GM13976 (cell line): ENCODE data around the gene ERC1.

Experiments
- DNase-seq: peaks from one replicate; pipeline ENCODE4 v3.0.0; 2012; ENCODE audit warnings: low spot score
- in situ Hi-C: fragments of 300-500 bp; cut with MboI; formaldehyde crosslinking; loops from one replicate; pipeline ENCODE4 v1.12.0; 2022; ENCODE audit warnings: low sequenced_read_pairs, mixed read lengths, inconsistent platforms; ENCODE audit not compliant: unreplicated experiment
- TF ChIP-seq, protein P1 (sequence below): IDR thresholded peaks from 2 replicates; pipeline ENCODE4 v1.5.1; 2012; ENCODE audit warnings: borderline replicate concordance, mild to moderate bottlenecking; ENCODE audit not compliant: insufficient read depth; ENCODE audit errors: extremely low read depth, missing control alignments, control extremely low read depth

Gene ERC1

GRCh38 chr12:1504895-1505311 is 513.9 kb downstream of the ERC1 start:
- no peak for DNase-seq
- in situ Hi-C loops, result no loop called here

DNA sequence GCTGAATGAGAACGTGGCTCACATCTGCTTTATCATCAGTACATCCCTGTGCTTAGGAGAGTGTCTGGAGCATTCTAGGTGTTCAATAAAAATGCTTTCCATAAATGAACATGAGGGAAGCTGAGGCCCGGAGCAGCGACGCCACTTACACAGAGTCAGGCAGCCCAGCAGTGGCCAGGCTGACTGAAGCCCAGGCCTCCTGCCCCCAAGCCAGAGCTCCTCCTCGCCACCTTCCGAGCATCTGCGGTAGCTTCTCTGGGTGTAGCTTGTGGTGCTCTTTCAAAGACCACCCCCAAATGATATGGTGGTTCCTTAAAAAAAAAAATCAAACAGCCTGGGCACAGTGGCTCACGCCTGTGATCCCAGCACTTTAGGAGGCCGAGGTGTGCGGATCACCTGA is 514.6 kb downstream of the ERC1 start:
- TF ChIP-seq, protein P1, sequence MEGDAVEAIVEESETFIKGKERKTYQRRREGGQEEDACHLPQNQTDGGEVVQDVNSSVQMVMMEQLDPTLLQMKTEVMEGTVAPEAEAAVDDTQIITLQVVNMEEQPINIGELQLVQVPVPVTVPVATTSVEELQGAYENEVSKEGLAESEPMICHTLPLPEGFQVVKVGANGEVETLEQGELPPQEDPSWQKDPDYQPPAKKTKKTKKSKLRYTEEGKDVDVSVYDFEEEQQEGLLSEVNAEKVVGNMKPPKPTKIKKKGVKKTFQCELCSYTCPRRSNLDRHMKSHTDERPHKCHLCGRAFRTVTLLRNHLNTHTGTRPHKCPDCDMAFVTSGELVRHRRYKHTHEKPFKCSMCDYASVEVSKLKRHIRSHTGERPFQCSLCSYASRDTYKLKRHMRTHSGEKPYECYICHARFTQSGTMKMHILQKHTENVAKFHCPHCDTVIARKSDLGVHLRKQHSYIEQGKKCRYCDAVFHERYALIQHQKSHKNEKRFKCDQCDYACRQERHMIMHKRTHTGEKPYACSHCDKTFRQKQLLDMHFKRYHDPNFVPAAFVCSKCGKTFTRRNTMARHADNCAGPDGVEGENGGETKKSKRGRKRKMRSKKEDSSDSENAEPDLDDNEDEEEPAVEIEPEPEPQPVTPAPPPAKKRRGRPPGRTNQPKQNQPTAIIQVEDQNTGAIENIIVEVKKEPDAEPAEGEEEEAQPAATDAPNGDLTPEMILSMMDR, result no peak
- in situ Hi-C loops, result no loop called here
- DNase-seq, result no peak

More at GRCh38 chr12:1504895-1505311, 513.9 kb downstream of the ERC1 start:
- TF ChIP-seq, protein P1, result no peak

- no peak for DNase-seq
Observed at GRCh38 chr12:1507308-1507707, 516.3 kb downstream of the ERC1 start.

DNA sequence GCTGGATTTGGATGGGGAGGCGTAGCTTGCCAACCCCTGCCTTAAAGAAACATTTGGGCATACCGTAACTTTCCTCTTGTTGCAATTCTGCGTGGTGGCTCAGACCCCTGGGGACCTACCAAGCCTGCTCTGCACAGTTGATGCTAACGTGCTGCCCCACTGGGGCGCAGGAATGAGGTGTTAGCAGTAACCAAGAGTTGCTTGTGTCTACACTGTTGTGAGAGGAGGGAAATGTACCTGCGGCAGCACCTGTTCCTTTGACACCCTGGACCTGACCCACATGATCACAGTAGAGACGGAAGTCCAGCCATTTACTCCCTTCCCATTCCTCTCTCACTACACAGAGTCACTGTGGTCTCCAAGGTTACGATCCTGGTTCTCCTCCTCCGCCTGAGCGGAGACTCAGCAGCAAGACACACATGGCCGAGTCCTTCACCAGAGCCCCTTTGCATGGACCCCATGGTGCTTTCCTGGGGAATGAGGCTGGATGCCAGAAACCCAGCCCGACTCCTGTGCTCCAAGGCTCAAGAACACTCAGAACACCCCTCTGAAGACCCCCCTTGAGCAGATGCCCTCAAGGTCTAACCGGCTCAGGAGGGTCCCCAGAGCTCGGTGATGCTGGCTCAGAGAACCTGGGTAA is 518.5 kb downstream of the ERC1 start:
- no peak for DNase-seq
- TF ChIP-seq, protein P1, result no peak
- in situ Hi-C loops, result no loop called here

More at GRCh38 chr12:1507308-1507707, 516.3 kb downstream of the ERC1 start:
- in situ Hi-C loops, result no loop called here
- TF ChIP-seq, protein P1, result no peak

GRCh38 chr12:1510056-1510812 is 519.2 kb downstream of the ERC1 start:
- in situ Hi-C loops, result no loop called here
- DNase-seq, result no peak
- TF ChIP-seq, protein P1, result no peak

DNA sequence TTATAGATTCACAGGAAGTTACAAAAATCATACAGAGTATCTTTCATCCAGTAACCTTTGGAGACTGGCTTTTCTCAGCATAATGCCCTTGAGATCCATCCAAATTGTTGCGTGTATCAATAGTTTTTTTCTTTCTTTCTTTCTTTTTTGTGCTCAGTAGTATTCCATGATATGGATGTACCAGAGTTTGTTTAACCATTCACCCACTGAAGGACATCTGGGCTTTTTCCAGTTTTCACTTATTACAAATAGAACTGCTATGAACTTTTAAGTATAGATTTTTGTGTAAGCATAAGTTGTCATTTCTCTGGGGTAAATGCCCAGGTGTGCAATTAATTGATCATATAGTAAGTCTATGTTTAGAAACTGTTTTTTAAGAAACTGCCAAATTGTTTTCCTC is 524.0 kb downstream of the ERC1 start:
- DNase-seq, result no peak
- in situ Hi-C loops, result no loop called here
- TF ChIP-seq, protein P1, result no peak

DNA sequence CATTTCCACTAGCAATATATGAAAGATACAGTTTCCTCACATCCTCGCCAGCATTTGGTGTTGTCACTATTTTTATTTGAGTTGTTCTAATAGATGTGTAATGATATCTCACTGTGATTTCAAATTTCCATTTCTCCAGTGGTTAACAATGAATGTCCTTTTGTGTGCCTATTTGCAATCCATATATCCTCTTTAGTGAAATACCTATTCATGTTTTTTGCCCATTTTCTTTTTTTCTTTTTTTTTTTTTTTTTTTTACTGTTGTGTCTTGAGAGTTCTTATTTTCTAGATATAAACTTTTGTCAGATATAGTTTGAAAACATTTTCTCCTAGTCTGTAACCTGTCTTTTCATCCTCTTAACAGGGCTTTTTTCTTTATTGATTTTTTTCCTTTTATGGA is 524.4 kb downstream of the ERC1 start:
- in situ Hi-C loops, result no loop called here
- no peak for DNase-seq
- TF ChIP-seq, protein P1, result no peak
